Right cardiac atrium (tissue), 5 donors: ENCODE measurements around the gene HORMAD2. TPM values are rescaled to one million over a fixed set of nuclear protein-coding genes. Genes with fewer than 3 reads are reported as not detected.
"Not testable (repeated sequence)": the region's sequence is repeated elsewhere in the genome, so short reads cannot be mapped to it uniquely, and the experiment has no call there.

Source experiments
- ATAC-seq, 2 donors: fragments of 200-7000 bp; cut with Tn5 transposase; one replicate each; pipeline versions ENCODE4 v1.8.0 to v1.9.1; 2020; ENCODE audit warnings: moderate library complexity in 2 of 2, mild to moderate bottlenecking in 1 of 2
- DNase-seq, 3 donors: peaks; one replicate each; pipeline ENCODE4 v3.0.0-alpha.2; 2020
- H3K27ac ChIP-seq: one replicate; pipeline ENCODE4 v1.5.1; 2013; ENCODE audit warnings: mild to moderate bottlenecking, low read length, control low read depth, moderate library complexity
- H3K27me3 ChIP-seq: one replicate; pipeline ENCODE4 v1.6.1; 2013; ENCODE audit not compliant: control insufficient read depth, insufficient read depth
- H3K4me1 ChIP-seq: one replicate; pipeline ENCODE4 v1.6.1; 2013; ENCODE audit warnings: low read length; ENCODE audit not compliant: control insufficient read depth, insufficient read depth
- H3K4me3 ChIP-seq: one replicate; pipeline ENCODE4 v1.5.1; 2013; ENCODE audit warnings: low read length, control low read depth
- H3K9me3 ChIP-seq: one replicate; pipeline ENCODE4 v1.6.1; 2013; ENCODE audit warnings: low read length; ENCODE audit not compliant: control insufficient read depth
- WGBS: extraction: QIAGEN DNeasy Blood & Tissue Kit; methylation state at CpG from one replicate; pipeline ENCODE4 v1.1.7; 2013; 5-methylcytosine and 5-hydroxymethylcytosine counted together
- intact Hi-C, 4 donors: fragments of 100-400 bp; cut with DNase I; formaldehyde crosslinking; loops; one replicate each; pipeline versions ENCODE4 v1.11.0 to v1.14.0; 2022 to 2023
- polyA plus RNA-seq: library from polyadenylated mRNA; stranded (reverse); fragments of 200-250 nt; gene quantifications from one replicate; pipeline ENCODE4 v1.2.3, GENCODE V29; 2013
- total RNA-seq, 4 donors: library from RNA; stranded (reverse); fragmentation: NEBNext Ultra II Directional; extraction: Animal tissue kit (Norgen Biotek cat#: 25700); gene quantifications; one replicate each; pipeline ENCODE4 v1.2.1, GENCODE V29; 2021
- donor health status: healthy with polysubstance abuse.
- donor health status: DM: no; HTN: yes; CAD: no.
- donor health status: DM: no; HTN: no; CAD: no.
- donor health status: DM: no; HTN: yes; CAD: no; lungs with severe emphysema.
- donor health status: DM: yes; HTN: yes; CAD: no.

The HORMAD2 gene
- total and polyA plus RNA-seq, 5 donors = not detected

DNA sequence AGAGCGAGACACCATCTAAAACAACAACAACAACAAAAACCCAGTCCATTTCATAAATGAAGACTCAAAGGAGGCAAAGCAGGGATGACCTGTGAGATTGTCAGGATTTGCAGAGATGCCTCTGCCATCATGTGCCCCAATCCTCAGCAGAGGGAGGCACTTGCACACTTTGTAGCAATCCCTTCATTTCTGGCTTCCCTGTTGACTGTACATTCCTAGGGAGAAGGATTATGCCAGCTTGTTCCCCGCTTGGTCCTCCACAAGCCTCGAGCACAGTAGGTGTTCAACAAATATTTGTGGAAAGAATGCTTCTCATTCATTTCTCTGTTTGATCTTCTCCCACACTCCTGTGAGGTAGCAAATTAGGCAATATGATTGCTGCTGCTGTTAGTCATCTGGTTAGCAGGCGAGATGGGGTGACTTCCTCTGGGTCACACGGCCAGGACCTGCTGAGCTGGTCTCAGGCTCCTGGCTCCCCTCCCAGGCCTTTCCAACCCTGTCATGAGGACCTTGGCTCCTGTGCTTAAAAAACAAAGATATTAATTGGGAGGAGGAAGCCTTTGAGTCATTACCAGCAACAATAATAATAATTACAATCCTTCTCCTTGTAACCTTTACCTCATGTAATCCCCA, 132.2 kb downstream of the HORMAD2 start:
- WGBS = 52% methylated on average over 5 of the region's 5 CpGs
- Histone ChIP-seq H3K4me1 (no peaks in the 10 kb centered on the region), H3K4me3 (no peak overlapping the region), H3K27ac (no peak overlapping the region), H3K27me3 (no peaks in the 10 kb centered on the region), H3K9me3 (no peaks in the 10 kb centered on the region)
- ATAC-seq (peak; percentile 30 to 81), DNase-seq (peak; percentile 63 to 78 (median 70))
- intact Hi-C loops = no loop called here

DNA sequence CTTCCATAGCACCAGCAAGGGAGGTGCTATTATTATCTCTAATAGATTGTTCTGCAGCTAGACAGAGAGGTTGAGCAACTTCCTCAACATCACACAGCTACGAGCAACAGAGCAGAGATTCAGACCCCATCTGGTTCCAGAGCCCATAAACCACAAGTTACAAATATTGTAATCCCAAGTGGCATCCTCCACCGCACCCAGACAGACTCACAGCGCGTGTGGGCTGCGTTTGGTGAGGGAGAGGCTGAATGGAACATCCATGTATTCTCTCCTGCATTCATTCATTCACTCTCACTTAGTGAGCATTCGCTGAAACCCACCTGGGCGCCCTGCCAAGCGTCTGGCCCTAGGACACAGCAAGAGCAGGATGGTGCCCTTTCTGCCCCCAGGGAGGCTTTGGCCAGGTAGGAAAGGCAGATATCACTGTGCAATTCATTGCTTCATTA, 132.8 kb downstream of the HORMAD2 start:
- intact Hi-C loops = no loop called here
- no peaks in the 10 kb centered on the region for H3K9me3 ChIP-seq
- DNase-seq (no peak), ATAC-seq (peak; percentile 15 to 56)
- no peaks in the 10 kb centered on the region for H3K27me3 ChIP-seq
- H3K4me1 ChIP-seq = no peaks in the 10 kb centered on the region
- H3K27ac ChIP-seq = no peak overlapping the region
- no peak overlapping the region for H3K4me3 ChIP-seq
- WGBS = 69% methylated on average over 8 of the region's 8 CpGs

DNA sequence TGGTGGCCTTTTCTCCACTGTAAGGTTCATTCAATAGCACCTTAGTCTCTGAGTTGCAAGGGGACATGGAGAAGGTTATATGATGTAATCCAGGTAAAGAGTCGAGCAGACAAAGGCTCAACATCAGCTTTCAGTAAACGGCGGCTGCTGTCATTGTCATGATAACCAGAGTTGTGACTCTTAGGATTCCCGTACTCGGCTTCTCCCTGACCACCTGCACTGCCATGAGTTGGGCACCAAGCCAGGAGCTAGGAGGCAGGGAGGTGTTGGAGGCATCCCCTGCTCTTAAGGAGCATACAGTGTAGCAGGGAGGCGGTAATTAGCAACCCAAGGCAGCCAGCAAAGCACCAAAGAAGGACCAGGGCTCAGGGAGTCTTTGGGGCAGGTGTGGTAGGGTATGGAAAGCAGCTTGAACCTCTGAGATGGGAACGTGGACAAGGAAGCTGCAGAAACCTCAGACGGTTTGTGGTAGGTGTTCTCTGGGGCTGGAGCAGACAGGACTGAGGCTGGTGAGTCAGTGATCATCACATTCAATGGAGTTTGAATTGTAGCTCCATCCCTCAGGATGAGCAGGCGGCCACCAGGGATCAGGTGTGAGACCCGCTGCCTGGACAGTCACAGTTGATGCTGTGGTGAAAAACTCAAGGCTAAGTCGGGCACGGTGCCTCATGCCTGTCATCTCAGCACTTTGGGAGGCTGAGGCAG, 134.6 kb downstream of the HORMAD2 start:
- Histone ChIP-seq H3K4me3 (no peak overlapping the region), H3K9me3 (no peaks in the 10 kb centered on the region), H3K27me3 (no peaks in the 10 kb centered on the region), H3K27ac (no peak overlapping the region), H3K4me1 (no peaks in the 10 kb centered on the region)
- 55% methylated on average over 12 of the region's 12 CpGs for WGBS
- DNase-seq (no peak), ATAC-seq (no peak)
- intact Hi-C loops = no loop called here

DNA sequence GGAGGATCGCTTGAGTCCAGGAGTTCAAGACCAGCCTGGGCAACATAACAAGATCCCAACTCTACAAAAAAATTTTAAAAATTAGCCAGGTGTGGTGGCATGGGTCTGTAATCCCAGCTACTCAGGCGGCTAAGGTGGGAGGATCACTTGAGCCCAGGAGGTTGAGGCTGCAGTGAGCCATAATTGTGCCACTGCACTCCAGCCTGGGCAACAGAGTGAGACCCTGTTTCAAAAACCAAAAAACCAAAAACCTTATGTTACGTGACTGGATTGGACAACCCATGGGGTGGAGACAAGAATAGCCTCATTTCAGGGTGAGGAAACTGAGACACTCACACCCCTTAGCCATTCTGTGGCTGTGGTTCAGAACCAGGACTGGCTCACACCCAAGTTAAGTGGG, 136.0 kb downstream of the HORMAD2 start:
- ATAC-seq, H3K27ac ChIP-seq, H3K27me3 ChIP-seq, H3K4me1 ChIP-seq, DNase-seq, H3K4me3 ChIP-seq, intact Hi-C loops, H3K9me3 ChIP-seq: not testable (repeated sequence)
- 93% methylated on average over 3 of the region's 3 CpGs for WGBS

DNA sequence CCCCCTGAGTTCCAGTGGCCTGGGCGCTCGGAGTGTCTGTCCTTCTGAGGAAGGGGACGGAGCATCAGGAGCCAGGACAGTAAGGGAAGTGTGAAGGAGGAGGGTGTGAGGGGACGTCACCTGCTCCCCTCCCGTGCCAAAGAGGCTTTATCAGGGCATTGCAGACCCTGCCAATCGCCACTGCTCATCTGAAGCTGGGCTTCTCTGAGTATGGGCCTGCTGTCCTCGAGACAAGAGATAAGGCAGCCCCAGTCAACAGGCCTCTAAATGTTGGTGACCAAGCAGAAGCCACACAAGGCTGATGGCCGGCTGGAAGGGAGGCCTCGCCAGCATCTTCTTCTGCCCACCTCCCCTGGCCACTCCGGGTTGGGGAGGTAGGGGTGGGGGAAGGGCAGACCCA, 136.4 kb downstream of the HORMAD2 start:
- intact Hi-C loops = no loop called here
- ATAC-seq (no peak), DNase-seq (no peak)
- Histone ChIP-seq H3K27me3 (no peaks in the 10 kb centered on the region), H3K4me3 (no peak overlapping the region), H3K4me1 (no peaks in the 10 kb centered on the region), H3K27ac (no peak overlapping the region), H3K9me3 (no peaks in the 10 kb centered on the region)
- 80% methylated on average over 10 of the region's 10 CpGs for WGBS

DNA sequence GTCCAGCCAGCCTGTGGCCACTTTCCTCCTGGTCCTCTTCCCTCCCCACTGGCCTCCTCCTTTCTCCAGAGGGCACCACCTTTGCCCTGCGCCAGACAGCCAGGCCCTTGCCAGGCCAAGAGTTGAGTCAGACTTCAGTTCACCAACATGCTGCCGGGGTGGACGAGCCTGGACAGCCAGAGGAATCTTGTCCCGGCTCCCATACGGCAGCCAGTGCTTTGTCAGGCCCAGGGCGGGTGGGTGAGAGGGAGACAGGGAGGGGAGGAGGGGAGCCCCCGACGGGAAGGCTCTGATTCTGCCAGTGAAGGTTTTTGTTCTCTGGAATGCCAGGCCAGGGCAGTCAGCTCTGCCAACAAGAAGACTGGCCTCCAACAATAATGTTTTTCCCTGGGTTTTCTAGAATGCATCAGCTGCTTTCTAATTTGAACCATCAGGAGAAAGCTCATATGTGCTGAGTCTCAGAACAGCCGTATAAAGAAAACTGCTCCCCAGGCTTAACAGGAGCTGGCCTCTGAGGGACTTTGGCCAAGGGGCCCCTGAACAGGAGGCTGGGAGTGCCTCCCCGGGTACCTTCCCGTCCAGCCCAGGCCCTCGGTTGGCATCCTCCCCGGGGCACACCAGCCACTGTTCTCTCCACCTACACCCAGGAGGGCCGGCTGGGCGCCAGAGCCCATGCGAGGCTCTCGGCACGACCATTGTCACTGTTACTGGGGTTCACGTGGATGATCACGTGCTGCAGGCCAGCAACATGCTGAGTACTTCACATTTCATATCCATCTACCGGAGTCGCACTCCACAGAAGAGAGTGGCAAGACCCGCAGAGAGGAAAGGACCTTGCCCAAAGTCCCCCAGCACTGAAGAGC, 137.7 kb downstream of the HORMAD2 start:
- DNase-seq (no peak), ATAC-seq (no peak)
- Histone ChIP-seq H3K27ac (no peak overlapping the region), H3K4me1 (no peaks in the 10 kb centered on the region), H3K9me3 (no peaks in the 10 kb centered on the region), H3K27me3 (no peaks in the 10 kb centered on the region), H3K4me3 (no peak overlapping the region)
- WGBS = 77% methylated on average over 23 of the region's 23 CpGs
- intact Hi-C loops = no loop called here

DNA sequence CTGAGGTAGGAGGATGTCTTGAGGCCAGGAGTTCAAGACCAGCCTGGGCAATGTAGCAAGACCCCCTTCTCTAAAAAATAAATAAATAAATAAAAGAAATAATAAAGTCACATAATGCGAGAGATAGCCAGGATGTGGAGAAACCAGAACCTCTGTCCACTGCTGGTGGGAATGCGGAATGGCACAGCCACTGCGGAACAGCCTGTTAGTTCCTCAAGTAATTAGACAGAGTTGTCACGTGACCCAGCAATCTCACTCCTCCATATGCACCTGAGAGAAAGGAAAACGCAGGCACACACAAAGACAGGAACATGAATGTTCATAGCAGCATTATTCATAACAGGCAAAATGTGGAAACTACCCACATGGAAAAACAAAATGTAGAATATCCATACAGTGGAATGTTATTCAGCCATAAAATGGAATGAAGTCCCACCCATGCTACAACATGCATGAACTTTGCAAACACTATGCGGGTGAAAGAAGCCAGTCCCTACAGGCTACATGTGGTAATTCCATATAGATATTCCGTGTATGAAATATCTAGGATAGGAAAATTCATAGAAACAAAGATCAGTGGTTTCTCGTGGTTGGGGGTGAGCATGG, 138.9 kb downstream of the HORMAD2 start:
- DNase-seq (no peak), ATAC-seq (no peak)
- Histone ChIP-seq H3K4me3 (no peak overlapping the region), H3K4me1 (no peaks in the 10 kb centered on the region), H3K27me3 (no peaks in the 10 kb centered on the region), H3K27ac (no peak overlapping the region), H3K9me3 (no peaks in the 10 kb centered on the region)
- WGBS = 85% methylated on average over 8 of the region's 8 CpGs
- intact Hi-C loops = no loop called here

DNA sequence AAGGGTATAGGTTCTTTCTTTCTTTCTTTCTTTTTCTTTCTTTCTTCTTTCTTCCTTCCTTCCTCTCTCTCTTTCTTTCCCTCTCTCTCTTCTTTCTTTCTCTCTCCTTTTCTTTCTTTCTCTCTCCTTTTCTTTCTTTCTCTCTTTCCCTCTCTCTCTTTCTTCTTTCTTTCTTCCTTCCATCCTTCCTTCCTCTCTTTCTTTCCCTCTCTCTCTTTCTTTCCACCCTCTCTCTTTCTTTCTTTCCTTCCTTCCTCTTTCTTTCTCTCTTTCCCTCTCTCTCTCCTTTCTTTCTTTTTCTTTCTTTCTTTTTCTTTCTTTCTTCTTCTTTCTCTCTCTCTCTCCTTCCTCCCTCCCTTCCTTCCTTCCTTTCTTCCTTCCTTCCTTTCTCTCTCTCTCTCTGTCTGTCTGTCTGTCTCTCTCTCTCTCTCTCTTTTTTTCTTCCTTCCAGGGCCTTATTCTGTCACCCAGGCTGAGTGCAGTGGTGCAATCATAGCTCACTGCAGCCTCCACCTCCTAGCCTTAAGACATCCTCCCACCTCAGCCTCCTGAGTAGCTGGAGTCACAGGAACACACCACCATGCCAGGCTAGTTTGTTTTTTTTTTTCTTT, 139.5 kb downstream of the HORMAD2 start:
- H3K27me3 ChIP-seq = no peaks in the 10 kb centered on the region
- no peak overlapping the region for H3K27ac ChIP-seq
- H3K9me3 ChIP-seq = no peaks in the 10 kb centered on the region
- intact Hi-C loops = no loop called here
- no peak overlapping the region for H3K4me3 ChIP-seq
- ATAC-seq = no peak
- H3K4me1 ChIP-seq = no peaks in the 10 kb centered on the region
- no peak for DNase-seq

DNA sequence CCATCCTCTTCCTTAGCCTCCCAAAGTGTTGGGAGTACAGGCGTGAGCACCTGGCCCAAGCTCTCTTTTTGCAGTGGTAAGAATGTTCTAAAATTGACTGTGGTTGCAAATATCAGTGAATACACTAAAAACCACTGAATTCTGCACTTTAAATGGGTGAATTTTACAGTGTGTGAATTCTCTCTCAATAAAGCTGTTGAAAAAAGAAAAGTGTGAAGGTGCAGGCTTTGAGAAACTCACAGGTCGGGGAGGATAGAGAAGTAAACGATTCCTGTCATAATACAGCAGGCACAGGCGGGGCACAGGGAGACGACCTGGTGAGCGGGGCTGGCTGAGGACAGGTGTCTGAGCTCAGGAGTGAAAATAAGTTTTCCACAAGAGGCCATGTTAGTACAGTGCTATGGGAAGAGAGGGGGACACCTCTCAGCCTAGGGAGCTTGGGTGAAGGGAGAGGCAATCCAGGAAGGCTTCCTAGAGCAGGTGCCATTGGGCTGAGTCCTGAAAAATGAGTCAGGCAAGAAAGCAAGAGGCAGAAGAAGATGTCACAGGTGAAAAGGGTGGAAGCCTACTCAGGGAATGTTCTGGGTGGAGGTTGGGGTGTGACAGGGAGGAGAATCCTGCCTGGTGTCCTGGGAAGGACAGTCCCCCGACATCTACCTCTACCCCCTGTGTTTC, 140.2 kb downstream of the HORMAD2 start:
- 83% methylated on average over 7 of the region's 7 CpGs for WGBS
- intact Hi-C loops = no loop called here
- DNase-seq (no peak), ATAC-seq (no peak)
- H3K4me3 ChIP-seq = no peak overlapping the region
- H3K4me1 ChIP-seq = no peaks in the 10 kb centered on the region
- no peaks in the 10 kb centered on the region for H3K9me3 ChIP-seq
- no peaks in the 10 kb centered on the region for H3K27me3 ChIP-seq
- no peak overlapping the region for H3K27ac ChIP-seq
